ENCODE results near the gene DEFB129.
"Not testable (repeated sequence)": the region's sequence is repeated elsewhere in the genome, so short reads cannot be mapped to it uniquely, and the experiment has no call there.

DEFB129 gene

GRCh38 chr20:219290-220115 lies 7.6 kb upstream of the DEFB129 start:
- no peak overlapping the region for H3K9ac ChIP-seq (ENCODE audit: low read depth, low read length)
- no peaks in the 10 kb centered on the region for H3K4me1 ChIP-seq (ENCODE audit: control insufficient read depth, insufficient read depth, low read length)
- no peak overlapping the region for H3K4me3 ChIP-seq (ENCODE audit: low read depth, low read length)
- peaks cover 42% of the 10 kb centered on the region for H3K27me3 ChIP-seq (ENCODE audit: control insufficient read depth, insufficient read depth, low read length)
- no peaks in the 10 kb centered on the region for H3K9me3 ChIP-seq (ENCODE audit: control insufficient read depth, insufficient read depth, low read length)
- H3K36me3 ChIP-seq (ENCODE audit: control insufficient read depth, insufficient read depth, low read length): no peaks in the 10 kb centered on the region

GRCh38 chr20:221258-221830 lies 5.7 kb upstream of the DEFB129 start:
- Histone ChIP-seq H3K36me3 (ENCODE audit: control insufficient read depth, insufficient read depth, low read length) (no peaks in the 10 kb centered on the region), H3K27me3 (ENCODE audit: control insufficient read depth, insufficient read depth, low read length) (peaks cover 28% of the 10 kb centered on the region), H3K4me3 (ENCODE audit: low read depth, low read length) (no peak overlapping the region), H3K9ac (ENCODE audit: low read depth, low read length) (no peak overlapping the region), H3K9me3 (ENCODE audit: control insufficient read depth, insufficient read depth, low read length) (no peaks in the 10 kb centered on the region), H3K4me1 (ENCODE audit: control insufficient read depth, insufficient read depth, low read length) (no peaks in the 10 kb centered on the region)

GRCh38 chr20:225879-226278 lies 1.2 kb upstream of the DEFB129 start:
- not testable (repeated sequence) for H3K9me3 ChIP-seq (ENCODE audit: control insufficient read depth, insufficient read depth, low read length); H3K36me3 ChIP-seq (ENCODE audit: control insufficient read depth, insufficient read depth, low read length); H3K4me3 ChIP-seq (ENCODE audit: low read depth, low read length); H3K9ac ChIP-seq (ENCODE audit: low read depth, low read length); H3K4me1 ChIP-seq (ENCODE audit: control insufficient read depth, insufficient read depth, low read length)
- peaks cover 24% of the 10 kb centered on the region for H3K27me3 ChIP-seq (ENCODE audit: control insufficient read depth, insufficient read depth, low read length)

- H3K9me3 ChIP-seq (ENCODE audit: control insufficient read depth, insufficient read depth, low read length): no peaks in the 10 kb centered on the region
- H3K4me3 ChIP-seq (ENCODE audit: low read depth, low read length): no peak overlapping the region
- no peaks in the 10 kb centered on the region for H3K36me3 ChIP-seq (ENCODE audit: control insufficient read depth, insufficient read depth, low read length)
- peaks cover 27% of the 10 kb centered on the region for H3K27me3 ChIP-seq (ENCODE audit: control insufficient read depth, insufficient read depth, low read length)
- H3K4me1 ChIP-seq (ENCODE audit: control insufficient read depth, insufficient read depth, low read length): no peaks in the 10 kb centered on the region
- H3K9ac ChIP-seq (ENCODE audit: low read depth, low read length): no peak overlapping the region
These were observed 514 bp downstream of the DEFB129 start for GRCh38 chr20:227439-228105.

GRCh38 chr20:235891-236290 lies 8.8 kb downstream of the DEFB129 start:
- Histone ChIP-seq H3K9ac (ENCODE audit: low read depth, low read length) (no peak overlapping the region), H3K9me3 (ENCODE audit: control insufficient read depth, insufficient read depth, low read length) (no peaks in the 10 kb centered on the region), H3K27me3 (ENCODE audit: control insufficient read depth, insufficient read depth, low read length) (peaks cover 54% of the 10 kb centered on the region), H3K36me3 (ENCODE audit: control insufficient read depth, insufficient read depth, low read length) (no peaks in the 10 kb centered on the region), H3K4me1 (ENCODE audit: control insufficient read depth, insufficient read depth, low read length) (no peaks in the 10 kb centered on the region), H3K4me3 (ENCODE audit: low read depth, low read length) (no peak overlapping the region)

GRCh38 chr20:237489-237888 lies 10.4 kb downstream of the DEFB129 start:
- Histone ChIP-seq H3K9me3 (ENCODE audit: control insufficient read depth, insufficient read depth, low read length) (no peaks in the 10 kb centered on the region), H3K9ac (ENCODE audit: low read depth, low read length) (no peak overlapping the region), H3K4me1 (ENCODE audit: control insufficient read depth, insufficient read depth, low read length) (no peaks in the 10 kb centered on the region), H3K4me3 (ENCODE audit: low read depth, low read length) (no peak overlapping the region), H3K27me3 (ENCODE audit: control insufficient read depth, insufficient read depth, low read length) (peaks cover 65% of the 10 kb centered on the region), H3K36me3 (ENCODE audit: control insufficient read depth, insufficient read depth, low read length) (no peaks in the 10 kb centered on the region)

- H3K4me3 ChIP-seq (ENCODE audit: low read depth, low read length): no peak overlapping the region
These were observed 10.9 kb downstream of the DEFB129 start for GRCh38 chr20:237929-238328.

GRCh38 chr20:242905-243304 lies 15.8 kb downstream of the DEFB129 start:
- Histone ChIP-seq H3K36me3 (ENCODE audit: control insufficient read depth, insufficient read depth, low read length) (no peaks in the 10 kb centered on the region), H3K27me3 (ENCODE audit: control insufficient read depth, insufficient read depth, low read length) (peaks cover 75% of the 10 kb centered on the region), H3K9me3 (ENCODE audit: control insufficient read depth, insufficient read depth, low read length) (no peaks in the 10 kb centered on the region), H3K4me1 (ENCODE audit: control insufficient read depth, insufficient read depth, low read length) (no peaks in the 10 kb centered on the region), H3K9ac (ENCODE audit: low read depth, low read length) (no peak overlapping the region), H3K4me3 (ENCODE audit: low read depth, low read length) (no peak overlapping the region)

More at GRCh38 chr20:237929-238328, 10.9 kb downstream of the DEFB129 start:
- Histone ChIP-seq H3K9me3 (ENCODE audit: control insufficient read depth, insufficient read depth, low read length) (no peaks in the 10 kb centered on the region), H3K36me3 (ENCODE audit: control insufficient read depth, insufficient read depth, low read length) (no peaks in the 10 kb centered on the region), H3K4me1 (ENCODE audit: control insufficient read depth, insufficient read depth, low read length) (no peaks in the 10 kb centered on the region), H3K9ac (ENCODE audit: low read depth, low read length) (no peak overlapping the region), H3K27me3 (ENCODE audit: control insufficient read depth, insufficient read depth, low read length) (peaks cover 65% of the 10 kb centered on the region)

GRCh38 chr20:251354-251753 lies 24.3 kb downstream of the DEFB129 start:
- Histone ChIP-seq H3K4me3 (ENCODE audit: low read depth, low read length) (no peak overlapping the region), H3K9me3 (ENCODE audit: control insufficient read depth, insufficient read depth, low read length) (no peaks in the 10 kb centered on the region), H3K36me3 (ENCODE audit: control insufficient read depth, insufficient read depth, low read length) (no peaks in the 10 kb centered on the region), H3K27me3 (ENCODE audit: control insufficient read depth, insufficient read depth, low read length) (peaks cover 85% of the 10 kb centered on the region), H3K9ac (ENCODE audit: low read depth, low read length) (no peak overlapping the region), H3K4me1 (ENCODE audit: control insufficient read depth, insufficient read depth, low read length) (peaks cover 6% of the 10 kb centered on the region)

- Histone ChIP-seq H3K4me1 (ENCODE audit: control insufficient read depth, insufficient read depth, low read length) (peaks cover 6% of the 10 kb centered on the region), H3K9me3 (ENCODE audit: control insufficient read depth, insufficient read depth, low read length) (no peaks in the 10 kb centered on the region), H3K4me3 (ENCODE audit: low read depth, low read length) (no peak overlapping the region), H3K36me3 (ENCODE audit: control insufficient read depth, insufficient read depth, low read length) (no peaks in the 10 kb centered on the region), H3K9ac (ENCODE audit: low read depth, low read length) (no peak overlapping the region), H3K27me3 (ENCODE audit: control insufficient read depth, insufficient read depth, low read length) (peaks cover 85% of the 10 kb centered on the region)
These were observed 25.7 kb downstream of the DEFB129 start for GRCh38 chr20:252801-253200.

- not testable (repeated sequence) for H3K9ac ChIP-seq (ENCODE audit: low read depth, low read length); H3K4me3 ChIP-seq (ENCODE audit: low read depth, low read length); H3K4me1 ChIP-seq (ENCODE audit: control insufficient read depth, insufficient read depth, low read length); H3K36me3 ChIP-seq (ENCODE audit: control insufficient read depth, insufficient read depth, low read length); H3K9me3 ChIP-seq (ENCODE audit: control insufficient read depth, insufficient read depth, low read length)
- H3K27me3 ChIP-seq (ENCODE audit: control insufficient read depth, insufficient read depth, low read length): peaks cover 89% of the 10 kb centered on the region
These were observed 26.4 kb downstream of the DEFB129 start for GRCh38 chr20:253447-253846.

- peaks cover 80% of the 10 kb centered on the region for H3K27me3 ChIP-seq (ENCODE audit: control insufficient read depth, insufficient read depth, low read length)
- no peaks in the 10 kb centered on the region for H3K36me3 ChIP-seq (ENCODE audit: control insufficient read depth, insufficient read depth, low read length)
- H3K4me1 ChIP-seq (ENCODE audit: control insufficient read depth, insufficient read depth, low read length): no peaks in the 10 kb centered on the region
- no peaks in the 10 kb centered on the region for H3K9me3 ChIP-seq (ENCODE audit: control insufficient read depth, insufficient read depth, low read length)
- H3K9ac ChIP-seq (ENCODE audit: low read depth, low read length): no peak within 1 kb of the TSS
- no peak within 1 kb of the TSS for H3K4me3 ChIP-seq (ENCODE audit: low read depth, low read length)
These were observed 30.4 kb downstream of the DEFB129 start, which contains the start of gene DEFB132 for GRCh38 chr20:257419-257818. TSS of gene DEFB132 (plus strand) at chr20:257724. CDS start at chr20:257779, 55 bp downstream.

Measured in iPS-15b (cell line).